Neural progenitor cell (in vitro differentiated cells): Measurements from ENCODE around the gene ATG10.
"Not testable (repeated sequence)": the region's sequence is repeated elsewhere in the genome, so short reads cannot be mapped to it uniquely, and the experiment has no call there.

Source experiments
- CTCF ChIP-seq: fragments of 200-600 bp; sonication (generic); IDR thresholded peaks from 2 replicates; pipeline ENCODE4 v1.5.1; 2017; ENCODE audit warnings: antibody characterized with exemption, mild to moderate bottlenecking
- EZH2 ChIP-seq: fragments of 200-600 bp; sonication (generic); IDR thresholded peaks from 2 replicates; pipeline ENCODE4 v1.6.1; 2017; ENCODE audit warnings: antibody characterized with exemption, mild to moderate bottlenecking, moderate library complexity
- EZH2phosphoT487 ChIP-seq: fragments of 200-600 bp; sonication (generic); IDR thresholded peaks from 2 replicates; pipeline ENCODE4 v1.6.1; 2017; ENCODE audit warnings: antibody characterized with exemption

DNA sequence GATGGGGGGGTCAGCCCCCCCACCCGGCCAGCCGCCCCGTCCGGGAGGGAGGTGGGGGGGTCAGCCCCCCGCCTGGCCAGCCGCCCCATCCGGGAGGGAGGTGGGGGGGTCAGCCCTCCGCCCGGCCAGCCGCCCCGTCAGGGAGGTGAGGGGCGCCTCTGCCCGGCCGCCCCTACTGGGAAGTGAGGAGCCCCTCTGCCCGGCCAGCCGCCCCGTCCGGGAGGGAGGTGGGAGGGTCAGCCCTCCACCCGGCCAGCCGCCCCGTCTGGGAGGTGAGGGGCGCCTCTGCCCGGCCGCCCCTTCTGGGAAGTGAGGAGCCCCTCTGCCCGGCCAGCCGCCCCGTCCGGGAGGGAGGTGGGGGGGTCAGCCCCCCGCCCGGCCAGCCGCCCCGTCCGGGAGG, 168.0 kb downstream of the ATG10 start:
- TF ChIP-seq CTCF, EZH2, EZH2phosphoT487: not testable (repeated sequence)
